H54 (cell line): ENCODE results near the gene TAS2R40.

Experiments used
- DNase-seq: peaks from one replicate; pipeline ENCODE4 v3.0.0; 2011; ENCODE audit warnings: low spot score, mixed read lengths; ENCODE audit not compliant: insufficient read length
- FAIRE-seq: peaks from 3 replicates; lab custom pipeline; 2011; peaks lifted over from hg19 to GRCh38; lab: Jason Lieb, UNC
- POLR2A ChIP-seq: IDR thresholded peaks from 2 replicates; pipeline ENCODE4 v1.6.1; 2011; ENCODE audit warnings: low read depth, mild to moderate bottlenecking, low read length

Gene TAS2R40

DNA sequence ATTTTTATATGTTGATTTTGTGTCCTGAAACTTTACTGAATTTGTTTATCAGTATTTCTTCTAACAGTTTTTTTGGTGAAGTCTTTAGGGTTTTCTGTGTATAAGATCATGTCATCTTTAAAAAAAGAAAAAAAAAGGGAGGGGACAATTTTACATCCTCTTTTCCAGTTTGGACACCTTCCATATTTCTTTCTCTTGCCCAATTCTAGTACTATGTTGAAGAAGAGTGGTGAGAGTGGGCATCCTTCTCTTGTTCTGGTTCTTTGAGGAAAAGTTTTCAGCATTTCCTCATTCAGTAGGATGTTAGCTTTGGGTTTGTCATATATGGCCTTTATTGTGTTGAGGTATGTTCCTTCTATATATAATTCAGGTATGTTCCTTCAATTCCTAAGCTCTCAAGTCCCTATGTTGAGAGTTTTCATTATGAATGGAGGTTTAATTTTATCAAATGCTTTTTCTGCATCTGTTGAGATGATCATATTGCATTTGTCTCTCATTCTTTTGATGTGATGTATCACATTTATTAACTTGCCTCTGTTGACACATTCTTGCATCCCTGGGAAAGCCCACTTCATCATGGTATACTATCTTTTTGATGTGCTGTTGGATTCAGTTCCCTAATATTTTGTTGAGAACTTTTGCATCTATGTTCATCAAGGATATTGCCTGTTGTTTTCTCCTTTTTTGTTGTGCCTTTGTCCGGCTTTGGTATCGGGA is 12.1 kb downstream of the TAS2R40 start:
- no peak for TF ChIP-seq POLR2A
- no peak for FAIRE-seq
- no peak for DNase-seq

DNA sequence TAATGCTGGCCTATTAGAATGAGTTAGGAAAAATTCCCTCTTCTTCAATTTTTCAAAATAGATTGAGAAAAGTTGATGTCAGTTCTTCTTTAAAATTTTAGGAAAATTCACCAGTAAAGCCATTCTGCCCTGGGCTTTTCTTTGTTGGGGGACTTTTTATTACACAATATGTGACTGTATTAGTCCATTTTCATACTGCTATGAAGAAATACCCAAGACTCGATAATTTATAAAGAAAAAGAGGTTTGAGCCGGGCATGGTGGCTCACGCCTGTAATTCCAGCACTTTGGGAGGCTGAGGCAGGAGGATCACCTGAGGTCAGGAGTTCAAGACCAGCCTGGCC is 12.7 kb downstream of the TAS2R40 start:
- FAIRE-seq (no peak), DNase-seq (no peak)
- no peak for TF ChIP-seq POLR2A

DNA sequence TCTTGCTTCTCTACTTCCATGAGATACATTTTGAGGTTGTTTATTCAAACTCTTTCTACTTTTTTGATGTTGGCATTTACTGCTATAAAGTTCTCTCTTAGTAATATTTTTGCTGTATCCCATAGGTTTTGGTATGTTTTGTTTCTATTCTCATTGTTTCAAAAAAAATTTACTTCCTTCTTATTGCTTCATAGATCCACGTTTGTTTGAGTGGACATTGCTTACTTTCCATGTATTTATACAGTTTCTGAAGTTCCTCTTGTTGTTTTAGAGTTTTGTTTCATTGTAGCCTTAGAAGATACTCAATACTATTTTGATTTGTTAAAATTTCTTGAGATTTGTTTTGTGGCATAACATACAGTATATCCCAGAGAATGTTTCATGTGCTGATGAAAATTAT is 13.7 kb downstream of the TAS2R40 start:
- no peak for TF ChIP-seq POLR2A
- no peak for DNase-seq
- no peak for FAIRE-seq

GRCh38 chr7:143236408-143236990 is 14.7 kb downstream of the TAS2R40 start:
- no peak for TF ChIP-seq POLR2A
- FAIRE-seq, result no peak

GRCh38 chr7:143237366-143237765 is 15.5 kb downstream of the TAS2R40 start:
- DNase-seq, result no peak
- no peak for TF ChIP-seq POLR2A
- FAIRE-seq, result no peak

More at GRCh38 chr7:143236408-143236990, 14.7 kb downstream of the TAS2R40 start:
- no peak for DNase-seq

- DNase-seq (no peak), FAIRE-seq (no peak)
- no peak for TF ChIP-seq POLR2A
These were observed 16.6 kb downstream of the TAS2R40 start for GRCh38 chr7:143238289-143238980.

- TF ChIP-seq POLR2A, result no peak
- DNase-seq (no peak), FAIRE-seq (no peak)
These were observed 18.0 kb downstream of the TAS2R40 start for GRCh38 chr7:143239813-143240212.

GRCh38 chr7:143240291-143241168 is 18.7 kb downstream of the TAS2R40 start:
- DNase-seq, result peak; percentile 18
- FAIRE-seq, result peak; percentile 83
- TF ChIP-seq POLR2A, result no peak

DNA sequence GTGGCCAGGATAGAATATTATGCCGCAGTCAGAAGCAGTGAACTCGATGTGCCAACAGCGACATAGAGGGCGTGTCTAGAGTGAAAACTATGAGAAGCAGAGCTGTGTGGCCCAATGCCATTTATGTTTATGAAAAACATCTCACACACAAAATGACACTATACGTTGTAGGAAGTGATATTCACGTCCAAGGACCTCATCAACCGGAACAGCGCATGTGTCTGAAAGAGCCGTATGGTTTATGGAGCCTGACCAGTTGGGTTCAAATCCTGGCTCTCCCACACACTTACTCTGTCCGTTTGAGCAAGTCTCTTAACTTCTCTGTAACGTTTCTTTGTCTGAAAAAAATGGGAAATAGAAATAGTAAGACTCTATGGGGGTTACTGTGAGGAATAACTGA is 20.5 kb downstream of the TAS2R40 start:
- TF ChIP-seq POLR2A, result no peak

DNA sequence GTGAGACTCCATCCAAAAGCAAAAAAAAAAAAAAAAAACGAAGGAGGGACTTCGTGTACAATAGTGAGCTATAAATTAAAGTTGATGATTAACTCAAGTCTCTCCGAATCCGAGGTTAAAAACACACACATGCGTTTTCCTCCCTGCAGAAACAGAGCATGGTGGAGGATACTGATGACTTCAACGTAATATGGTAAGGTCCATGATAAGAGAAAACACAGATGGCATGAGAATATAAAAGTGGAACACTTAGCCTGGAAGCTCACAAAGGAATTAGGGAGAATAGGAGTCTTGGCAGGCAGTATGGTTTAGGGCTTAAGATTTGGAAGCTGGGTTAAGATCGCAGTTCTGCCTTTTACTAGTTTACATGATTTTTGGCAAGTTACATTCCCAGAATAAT is 21.3 kb downstream of the TAS2R40 start:
- FAIRE-seq (no peak), DNase-seq (no peak)
- no peak for TF ChIP-seq POLR2A

More for the DNA sequence above, 20.5 kb downstream of the TAS2R40 start:
- no peak for FAIRE-seq
- DNase-seq, result no peak

DNA sequence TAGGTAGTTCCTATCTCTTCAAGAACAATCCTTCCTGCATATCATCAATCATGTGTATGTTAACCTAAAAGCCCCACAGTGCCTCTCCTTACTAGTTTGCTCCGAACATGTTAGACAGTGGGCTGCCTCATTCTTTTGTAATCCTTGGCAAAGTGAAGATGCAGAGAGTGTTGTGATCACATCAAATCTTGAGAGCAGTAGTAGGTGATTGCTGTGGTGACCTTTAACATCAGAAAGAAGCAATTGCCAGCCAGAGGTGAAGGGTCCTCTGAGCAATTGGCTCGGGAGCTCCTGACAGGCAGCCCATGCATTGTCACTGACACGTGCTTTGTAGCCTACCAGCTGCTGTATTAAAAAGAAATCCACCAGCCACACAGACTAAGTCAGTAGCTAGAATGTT is 21.8 kb downstream of the TAS2R40 start:
- no peak for FAIRE-seq

GRCh38 chr7:143244321-143244720 is 22.5 kb downstream of the TAS2R40 start:
- FAIRE-seq (no peak), DNase-seq (no peak)
- TF ChIP-seq POLR2A, result no peak

More for the DNA sequence above, 21.8 kb downstream of the TAS2R40 start:
- TF ChIP-seq POLR2A, result no peak
- no peak for DNase-seq

- DNase-seq (no peak), FAIRE-seq (no peak)
- no peak for TF ChIP-seq POLR2A
These were observed 23.3 kb downstream of the TAS2R40 start for GRCh38 chr7:143245123-143245522.
